GM12878 (cell line): Measurements from ENCODE around the gene DNAJC13. TPM values are rescaled to one million over a fixed set of nuclear protein-coding genes. Genes with fewer than 3 reads are reported as not detected.

Experiments used
- BCLAF1 ChIP-seq: fragments of 450-650 bp; IDR thresholded peaks from 2 replicates; pipeline ENCODE4 v1.6.1; 2017; ENCODE audit warnings: antibody characterized with exemption, mild to moderate bottlenecking, moderate library complexity
- CREM ChIP-seq: IDR thresholded peaks from 2 replicates; pipeline ENCODE4 v1.6.1; 2014; ENCODE audit warnings: antibody characterized with exemption, low read depth
- PRDM15 ChIP-seq: fragments of 450-650 bp; formaldehyde crosslinking; IDR thresholded peaks from 2 replicates; pipeline ENCODE4 v1.4.0; 2020; ENCODE audit warnings: mild to moderate bottlenecking, moderate library complexity
- RAD21 ChIP-seq: IDR thresholded peaks from 2 replicates; pipeline ENCODE4 v1.6.1; 2011; ENCODE audit warnings: mild to moderate bottlenecking, low read depth, low read length, moderate library complexity; ENCODE audit not compliant: insufficient read depth
- RAD51 ChIP-seq: fragments of 450-650 bp; IDR thresholded peaks from 2 replicates; pipeline ENCODE4 v1.6.1; 2016; ENCODE audit warnings: moderate library complexity, mild to moderate bottlenecking, inconsistent platforms
- USF1 ChIP-seq: IDR thresholded peaks from 2 replicates; pipeline ENCODE4 v1.6.1; 2011; ENCODE audit warnings: borderline replicate concordance, low read depth, mild to moderate bottlenecking, moderate library complexity, mixed read lengths, low read length; ENCODE audit not compliant: insufficient read depth; ENCODE audit errors: extremely low read length
- polyA plus RNA-seq, 11 experiments: library from polyadenylated mRNA; depleted of rRNA in 4 of 11; unstranded in 6 of 11; stranded (reverse) in 5 of 11; fragments of >200 nt; fragmentation: Nextera tagmentation in 4 of 11; fragmentation: Illumina TruSeq in 1 of 11; extraction: Ambion mirVana in 4 of 11; extraction: Trizol in 1 of 11; gene quantifications; 1 replicate in 1 of 11; 2 replicates in 10 of 11; pipeline versions ENCODE4 v1.2.1 to v1.2.3, GENCODE V29; 2011 to 2016; ENCODE audit warnings: inconsistent platforms in 2 of 11, missing spikeins in 2 of 11, low read depth in 1 of 11
- total RNA-seq, 4 experiments: library from RNA; depleted of rRNA in 3 of 4; stranded (reverse); fragments of >200 nt in 3 of 4; fragmentation: Illumina TruSeq in 1 of 4; extraction: Trizol in 1 of 4; gene quantifications; 2 replicates each; pipeline versions ENCODE4 v1.2.1 to v1.2.3, GENCODE V29; 2013 to 2021

DNAJC13 gene
- total and polyA plus RNA-seq, 10 of the 15 experiments (the other 5 are each of a cell fraction or from before 2014, with no cell fraction given): 8.3 to 33.9 (median 17.0) TPM

GRCh38 chr3:132368515-132368914 is 48.8 kb upstream of the DNAJC13 start (continued):
- no peak for TF ChIP-seq PRDM15 (CRISPR knock-in tag)
- TF ChIP-seq RAD51: no peak
- TF ChIP-seq BCLAF1: no peak
- TF ChIP-seq CREM: no peak
- TF ChIP-seq USF1: no peak
- no peak for TF ChIP-seq RAD21
